Measurements from ENCODE around the gene UTS2R. TPM values are rescaled to one million over a fixed set of nuclear protein-coding genes. Genes with fewer than 3 reads are reported as not detected.
A peak's percentile ranks its signal among the peaks of the same experiment; 100 is the strongest.

The UTS2R gene
- polyA plus RNA-seq, 1 of the 3 experiments (the other 2 are of a cell fraction), result not detected

GRCh38 chr17:82419540-82419939 is 48.0 kb downstream of the UTS2R start:
- peaks cover 4% of the 10 kb centered on the region for H3F3A ChIP-seq (replicated peaks; ENCODE audit: insufficient read depth)
- peak overlapping the region; percentile 71 to 94; a peak in 3 of 4 replicates for H3K4me3 ChIP-seq (ENCODE audit: low read depth in 2 of 2, low read length in 1 of 2)
- CTCF ChIA-PET, result interaction anchor here (0.8 to 8.9 kb wide), 11 partner anchors 16 to 120 kb away, joined by 3 to 124 read pairs (median 4); no protein-coding TSS in a partner anchor
- no peaks in the 10 kb centered on the region for H3K9me3 ChIP-seq
- DNase-seq, result no peak
- no peak overlapping the region for H3K27ac ChIP-seq (ENCODE audit: low read depth in 2 of 2, low read length in 1 of 2)
- H3K4me2 ChIP-seq, result peak overlapping the region; percentile 93
- H3K36me3 ChIP-seq (replicated peaks in 1 of 2; ENCODE audit: control insufficient read depth in 1 of 2, insufficient read depth in 2 of 2, low read length in 1 of 2), result peaks cover 3 to 6% of the 10 kb centered on the region in 2 experiments
- peak overlapping the region; percentile 93; the same call in 1 of the 2 replicates for H2AFZ ChIP-seq (ENCODE audit: low read depth)
- peaks cover 11% of the 10 kb centered on the region for H3K79me2 ChIP-seq (ENCODE audit: insufficient read depth)
- no peaks in the 10 kb centered on the region for H3K9me2 ChIP-seq
- H3K4me1 ChIP-seq (ENCODE audit: control insufficient read depth in 1 of 2, insufficient read depth in 2 of 2, low read depth in 1 of 2, low read length in 1 of 2), result peaks cover 0 to 3% of the 10 kb centered on the region in 2 experiments; a peak in 2 of 4 replicates
- H3K9ac ChIP-seq, result peak overlapping the region; percentile 88; the same call in 1 of the 2 replicates
- 90% methylated on average over 2 of the region's 2 CpGs for WGBS (ENCODE audit: low lambda C conversion rate)
- POLR2A ChIA-PET, result interaction anchor here (0.7 to 1.1 kb wide), 2 partner anchors 32 to 49 kb away, joined by 3 to 6 read pairs; no protein-coding TSS in a partner anchor
- H4K20me1 ChIP-seq (ENCODE audit: insufficient read depth), result peaks cover 33% of the 10 kb centered on the region
- TF ChIP-seq RFX5 (IDR thresholded peaks at IDR 0.05; ENCODE audit: low read length) (no peak), MXI1 (IDR thresholded peaks at IDR 0.05; ENCODE audit: low read depth, low read length) (no peak), ELF1 (IDR thresholded peaks at IDR 0.05) (no peak), TAF1 (IDR thresholded peaks at IDR 0.05; ENCODE audit: borderline replicate concordance, low read depth, low read length) (no peak), NRF1 (IDR thresholded peaks at IDR 0.05; ENCODE audit: low read depth, low read length) (no peak), GATA2 (CRISPR knock-in tag; IDR thresholded peaks at IDR 0.05) (no peak), EP300 (IDR thresholded peaks at IDR 0.05; ENCODE audit: borderline replicate concordance in 1 of 2, low read depth in 1 of 2, low read length in 1 of 2) (no peak), POLR2AphosphoS5 (IDR thresholded peaks at IDR 0.05; ENCODE audit: low read depth, low read length) (no peak), IRF3 (IDR thresholded peaks at IDR 0.05; ENCODE audit: low read depth, low read length) (no peak), SMC3 (IDR thresholded peaks at IDR 0.05; ENCODE audit: low read depth, low read length) (no peak), PBX3 (IDR thresholded peaks at IDR 0.05) (no peak), NFIC (IDR thresholded peaks at IDR 0.05; ENCODE audit: borderline replicate concordance) (no peak), MAX (IDR thresholded peaks at IDR 0.05; ENCODE audit: low read depth) (no peak), FOXM1 (IDR thresholded peaks at IDR 0.05; ENCODE audit: low read depth) (no peak), GABPA (IDR thresholded peaks at IDR 0.05; ENCODE audit: low read depth) (no peak)
- no peaks in the 10 kb centered on the region for H3K27me3 ChIP-seq (ENCODE audit: insufficient read depth)
